Measurements from ENCODE around the gene DOCK9.

DOCK9 gene

GRCh38 chr13:98746968-98747367, 230.9 kb downstream of the DOCK9 start:
- no peak for TF ChIP-seq CTCF (IDR thresholded peaks at IDR 0.05; ENCODE audit: insufficient read depth, low read depth, low read length, missing control alignments)
- H3K4me3 ChIP-seq (ENCODE audit: low read depth, low read length), result no peak overlapping the region
- DNase-seq (ENCODE audit: low read depth), result no peak
